GM18867 (cell line): ENCODE measurements around the gene SHISAL1.
"Not testable (repeated sequence)": the region's sequence is repeated elsewhere in the genome, so short reads cannot be mapped to it uniquely, and the experiment has no call there.

Source experiments
- ATAC-seq: cut with Tn5 transposase; IDR thresholded peaks from one replicate; pipeline ENCODE4 v1.9.1; 2021; ENCODE audit warnings: mild to moderate bottlenecking, moderate library complexity; ENCODE audit not compliant: unreplicated experiment

Gene SHISAL1

DNA sequence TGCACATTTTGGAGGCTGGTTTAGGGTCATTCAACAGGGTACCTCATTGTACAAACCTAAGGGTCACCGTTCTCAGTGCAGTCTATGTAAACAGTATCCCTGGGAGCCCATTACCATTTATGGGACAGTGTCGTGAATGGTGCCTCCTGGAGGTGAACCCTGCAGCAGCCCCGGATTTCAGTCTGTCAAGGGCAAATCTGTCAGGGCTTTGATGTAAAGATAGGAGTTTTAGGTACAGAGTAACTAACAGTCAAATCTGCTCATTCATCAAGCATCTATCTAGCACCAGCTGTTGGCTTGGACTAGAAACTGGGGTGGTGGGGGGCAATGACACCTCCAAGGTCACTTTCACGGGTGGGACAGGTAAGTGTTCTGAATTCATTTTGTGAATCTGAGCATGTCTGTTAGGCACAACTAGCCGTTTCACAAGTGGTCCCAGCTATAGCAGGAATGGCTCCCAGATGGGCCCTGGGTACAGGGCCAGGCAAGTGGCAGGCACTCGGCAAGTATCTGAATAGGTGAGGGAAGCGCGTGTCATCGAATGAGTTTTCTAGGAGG, 68.4 kb downstream of the SHISAL1 start:
- ATAC-seq: no peak

DNA sequence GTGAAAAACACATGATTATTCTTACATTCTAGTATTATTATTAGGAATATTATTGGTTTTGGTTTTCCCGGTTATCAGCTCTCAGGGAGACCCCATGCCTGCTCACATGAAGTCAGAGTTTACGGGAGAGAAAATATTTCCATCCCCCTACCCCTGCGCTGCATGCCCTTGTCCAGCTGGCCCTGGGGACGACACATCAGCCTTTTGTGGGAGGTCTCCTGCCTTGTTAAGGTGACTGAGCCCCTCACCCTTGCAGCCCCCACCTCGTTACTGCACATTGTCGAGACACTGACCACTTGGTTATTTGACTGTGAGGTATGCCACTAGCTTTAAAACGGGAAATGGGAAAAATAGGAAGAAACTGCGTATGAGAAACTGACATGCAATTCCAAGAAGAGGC, 69.0 kb downstream of the SHISAL1 start:
- no peak for ATAC-seq

DNA sequence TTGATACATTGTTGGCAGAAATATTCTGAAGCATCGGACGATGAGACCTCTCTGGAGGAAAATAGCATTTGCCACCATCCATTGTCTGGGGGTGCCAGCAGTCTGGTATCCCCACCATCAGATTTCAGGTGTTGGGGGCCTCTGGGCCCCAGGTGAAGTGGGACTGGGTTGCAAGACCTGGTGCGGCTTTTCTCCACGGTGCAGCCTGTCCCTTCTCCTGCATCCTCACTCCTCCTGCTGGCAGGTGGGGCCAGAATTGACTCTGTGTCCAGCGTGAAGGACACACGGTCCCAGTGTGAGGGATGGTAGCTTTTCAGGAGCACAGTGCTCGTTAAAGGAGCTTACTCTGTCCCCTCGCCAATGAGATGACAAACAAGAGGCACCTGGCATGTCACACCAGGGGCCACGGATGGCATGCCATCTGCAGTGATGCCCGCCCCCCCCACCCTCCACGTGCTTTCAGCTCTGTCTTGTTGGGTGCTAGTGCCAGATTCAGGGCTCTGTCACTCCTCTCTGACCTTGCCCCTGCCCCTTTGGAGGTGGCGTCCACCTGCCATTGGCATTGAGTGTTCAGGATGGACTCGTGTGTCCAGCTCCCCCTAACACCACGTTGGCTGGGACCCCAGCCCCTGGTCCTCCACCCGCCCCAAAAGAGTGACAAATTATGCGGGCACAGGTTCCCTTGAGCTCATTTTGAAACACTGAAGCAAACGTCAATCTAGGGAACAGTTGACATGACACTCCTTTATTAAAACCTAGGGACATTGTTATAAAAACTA, 69.6 kb downstream of the SHISAL1 start:
- ATAC-seq: no peak

DNA sequence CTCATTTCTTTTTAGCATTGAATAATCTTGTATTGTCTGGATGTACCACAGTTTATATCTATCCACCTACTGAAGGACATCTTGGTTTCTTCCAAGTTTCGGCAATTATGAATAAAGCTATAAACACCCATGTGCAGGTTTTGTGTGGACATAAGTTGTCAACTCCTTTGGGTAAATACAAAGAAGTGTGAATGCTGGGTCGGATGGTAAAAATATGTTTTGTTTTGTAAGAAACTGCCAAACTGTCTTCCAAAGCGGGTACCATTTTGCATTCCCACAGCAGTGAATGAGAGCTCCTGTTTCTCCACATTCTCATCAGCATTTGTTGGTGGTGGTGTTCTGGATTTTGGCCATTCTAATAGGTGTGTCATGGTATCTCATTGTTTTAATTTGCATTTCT, 71.6 kb downstream of the SHISAL1 start:
- not testable (repeated sequence) for ATAC-seq

DNA sequence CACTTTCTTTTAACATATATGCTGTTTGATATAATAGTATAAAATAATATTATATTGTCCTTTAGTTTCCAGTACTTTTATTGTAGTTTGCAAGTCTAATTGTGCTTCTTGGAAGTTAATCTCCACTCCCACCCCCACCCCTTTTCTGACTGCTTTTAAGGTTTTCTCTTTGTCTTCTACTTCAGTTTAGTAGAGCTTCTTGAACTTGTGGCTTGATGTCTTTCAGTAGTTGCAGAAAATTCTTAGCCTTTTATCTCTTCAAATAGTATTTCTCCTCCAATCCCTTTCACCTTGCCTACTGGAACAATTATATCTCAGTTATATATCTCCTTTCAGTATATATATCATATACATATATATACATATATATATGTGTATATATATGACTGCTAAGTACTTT, 75.5 kb downstream of the SHISAL1 start:
- ATAC-seq: no peak

DNA sequence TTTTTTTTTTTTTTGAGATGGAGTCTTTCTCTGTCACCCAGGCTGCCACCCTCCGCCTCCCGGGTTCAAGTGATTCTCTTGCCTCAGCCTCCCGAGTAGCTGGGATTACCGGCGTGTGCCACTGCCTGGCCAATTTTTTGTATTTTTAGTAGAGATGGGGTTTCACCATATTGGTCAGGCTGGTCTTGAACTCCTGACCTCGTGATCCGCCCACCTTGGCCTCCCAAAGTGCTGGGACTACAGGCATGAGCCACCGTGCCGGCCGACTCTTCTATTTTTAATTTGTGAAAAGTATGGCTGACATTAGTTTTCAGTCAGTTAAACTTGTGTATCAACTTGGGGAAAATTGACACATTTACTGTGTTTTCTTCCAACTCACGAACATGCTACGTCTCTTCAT, 78.4 kb downstream of the SHISAL1 start:
- not testable (repeated sequence) for ATAC-seq

DNA sequence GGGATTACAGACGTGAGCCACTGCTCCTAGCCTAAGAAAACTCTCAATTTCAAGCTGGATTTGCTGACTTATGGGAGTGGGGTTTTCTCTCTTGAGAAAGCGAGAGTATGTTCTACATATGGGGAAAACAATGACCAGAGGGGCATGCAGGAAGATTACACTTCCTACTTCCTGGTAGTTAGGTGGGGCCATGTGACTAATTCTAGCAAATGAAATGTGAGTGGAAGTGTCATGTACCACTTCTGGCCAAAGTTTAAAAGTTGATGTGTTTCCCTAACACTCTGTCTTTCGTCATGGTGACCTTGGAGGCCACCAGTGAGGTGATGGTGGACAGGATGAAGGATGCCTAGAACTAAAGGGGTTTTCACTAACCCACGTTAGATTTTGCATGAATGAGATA, 81.5 kb downstream of the SHISAL1 start:
- ATAC-seq: no peak

DNA sequence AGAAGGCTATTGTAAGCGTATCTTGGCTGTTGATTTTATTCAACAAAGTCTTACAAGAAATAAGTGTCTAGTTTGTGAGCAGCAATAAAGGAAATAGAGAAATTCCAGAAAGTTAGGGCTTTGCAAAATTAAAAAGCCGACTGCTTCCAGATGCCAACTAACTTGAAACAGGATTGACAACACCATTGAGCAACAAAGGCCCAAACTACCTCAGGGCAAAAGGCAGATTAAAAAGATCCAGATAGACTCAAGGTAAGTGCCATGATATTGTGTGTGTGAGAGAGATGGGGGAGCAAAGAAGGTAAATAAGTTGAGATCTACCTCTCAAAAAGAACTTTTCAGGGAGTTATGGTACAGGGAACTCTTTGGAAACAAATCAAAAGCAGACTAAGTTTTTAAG, 82.9 kb downstream of the SHISAL1 start:
- ATAC-seq: no peak

DNA sequence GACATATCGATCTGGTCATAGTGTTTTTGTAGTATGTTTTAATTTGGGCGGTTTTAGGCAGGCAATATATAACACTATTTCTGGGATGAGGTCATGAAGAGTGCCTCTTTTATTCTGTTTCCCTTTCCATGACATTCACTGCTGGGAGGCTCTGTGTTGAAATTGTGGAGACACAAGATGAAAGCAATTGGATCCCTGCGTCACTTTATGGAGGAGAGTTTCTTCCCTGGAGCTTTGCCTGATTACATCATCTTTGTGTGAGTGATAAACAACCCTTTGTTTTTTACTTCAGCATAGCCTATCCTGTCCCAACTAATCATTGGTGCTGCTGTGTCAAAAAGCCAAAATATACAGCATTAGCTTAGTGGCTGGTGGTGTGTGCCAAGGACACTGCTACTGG, 83.4 kb downstream of the SHISAL1 start:
- ATAC-seq: no peak

DNA sequence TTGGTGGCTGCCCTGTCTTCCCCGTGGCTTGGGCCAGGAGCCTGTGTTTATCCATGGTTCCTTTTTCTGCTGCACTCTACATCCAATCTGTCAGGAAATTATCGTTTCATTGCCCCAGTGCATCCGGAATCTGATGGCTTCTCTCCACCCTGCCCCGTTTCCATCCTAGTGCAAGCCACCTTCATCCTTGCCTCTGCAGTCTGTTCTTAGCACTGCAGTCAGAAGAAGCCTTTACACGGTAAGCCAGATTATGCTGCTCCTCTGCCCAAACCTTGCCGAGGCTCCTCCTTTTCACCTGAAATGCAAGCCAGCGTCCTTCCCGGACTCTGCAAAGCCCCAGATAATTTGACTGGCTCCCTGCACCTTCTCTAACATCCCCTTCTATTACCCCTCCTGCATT, 86.9 kb downstream of the SHISAL1 start:
- ATAC-seq: no peak

DNA sequence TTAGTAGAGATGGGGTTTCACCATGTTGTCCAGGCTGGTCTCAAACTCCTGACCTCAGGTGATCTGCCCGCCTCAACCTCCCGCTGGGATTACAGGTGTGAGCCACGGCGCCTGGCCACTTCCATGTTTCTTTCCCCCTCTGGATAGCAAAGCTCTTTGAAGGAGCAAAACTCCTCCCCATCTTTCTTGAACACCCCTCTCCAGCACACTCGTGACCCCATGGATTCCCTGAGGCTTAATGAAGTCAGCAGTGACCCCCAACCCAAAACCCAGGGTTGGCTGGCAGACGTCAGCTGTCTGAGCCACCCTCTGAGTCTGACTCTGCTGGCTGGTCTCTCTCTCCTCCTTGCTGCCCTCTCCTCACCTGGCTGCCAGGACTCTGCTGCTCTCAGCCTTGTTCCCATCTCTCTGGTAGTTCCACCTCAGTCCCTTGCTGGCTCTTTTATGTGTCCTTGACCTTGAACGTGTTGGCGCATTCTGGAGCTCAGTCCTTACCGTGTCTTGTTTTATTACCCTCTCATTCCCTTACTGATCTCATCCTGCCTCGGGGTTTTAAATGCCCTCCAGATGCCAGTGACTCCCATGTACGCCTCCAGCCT, 87.6 kb downstream of the SHISAL1 start:
- no peak for ATAC-seq

DNA sequence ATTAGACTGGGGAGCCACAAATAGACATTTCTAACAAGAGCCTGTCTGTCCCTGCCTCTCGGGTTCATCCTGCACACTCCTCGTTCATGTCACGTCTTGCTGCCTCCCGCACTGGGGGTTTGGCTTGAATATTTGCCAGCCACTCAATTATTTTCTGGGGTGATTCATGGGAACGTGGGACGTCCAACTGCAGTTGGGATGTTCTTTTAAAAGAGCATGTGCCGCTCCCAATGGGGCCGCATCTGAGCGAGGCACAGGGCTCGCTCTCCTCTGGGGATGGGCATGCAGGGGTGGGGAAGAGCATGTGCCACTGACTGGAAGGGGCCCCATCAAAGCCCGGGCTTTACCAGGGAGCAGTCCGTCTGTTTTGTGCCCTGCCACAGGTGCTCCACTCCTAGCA, 88.6 kb downstream of the SHISAL1 start:
- ATAC-seq: no peak

DNA sequence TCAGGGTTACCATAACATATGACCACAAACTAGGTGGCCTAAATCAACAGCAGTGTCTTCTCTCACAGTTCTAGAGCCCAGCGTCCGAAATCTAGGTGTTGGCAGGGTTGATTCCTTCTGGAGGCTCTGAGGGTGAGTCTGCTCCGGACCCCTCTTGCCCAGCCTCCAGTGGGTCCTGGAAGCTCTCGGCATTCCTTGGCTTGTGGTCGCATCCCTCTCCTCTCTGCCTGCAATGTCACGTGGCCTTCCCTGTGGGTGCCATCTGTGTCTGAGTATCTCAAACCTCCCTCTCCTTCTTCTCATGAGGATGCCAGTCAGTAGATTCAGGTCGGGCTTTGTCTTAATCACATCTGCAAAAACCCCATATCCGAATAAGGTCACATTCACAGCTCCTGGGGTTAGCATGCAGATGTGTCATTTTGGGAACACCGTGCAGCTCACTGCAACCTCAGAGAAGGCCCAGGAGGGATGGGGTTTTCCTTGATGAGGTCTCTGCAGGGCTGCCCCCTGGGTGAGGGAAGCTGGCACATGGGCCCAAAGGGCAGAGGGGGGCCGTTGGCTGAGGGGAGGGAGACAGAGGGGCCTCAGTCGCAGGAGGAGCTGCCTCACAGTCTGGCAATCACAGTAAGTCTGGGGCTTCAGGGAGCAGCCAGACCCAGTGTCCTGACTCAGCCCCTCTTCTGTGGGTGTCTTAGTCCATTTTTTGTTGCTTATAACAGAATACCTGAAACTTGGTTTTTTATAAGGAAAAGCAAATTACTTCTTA, 90.9 kb downstream of the SHISAL1 start:
- no peak for ATAC-seq

DNA sequence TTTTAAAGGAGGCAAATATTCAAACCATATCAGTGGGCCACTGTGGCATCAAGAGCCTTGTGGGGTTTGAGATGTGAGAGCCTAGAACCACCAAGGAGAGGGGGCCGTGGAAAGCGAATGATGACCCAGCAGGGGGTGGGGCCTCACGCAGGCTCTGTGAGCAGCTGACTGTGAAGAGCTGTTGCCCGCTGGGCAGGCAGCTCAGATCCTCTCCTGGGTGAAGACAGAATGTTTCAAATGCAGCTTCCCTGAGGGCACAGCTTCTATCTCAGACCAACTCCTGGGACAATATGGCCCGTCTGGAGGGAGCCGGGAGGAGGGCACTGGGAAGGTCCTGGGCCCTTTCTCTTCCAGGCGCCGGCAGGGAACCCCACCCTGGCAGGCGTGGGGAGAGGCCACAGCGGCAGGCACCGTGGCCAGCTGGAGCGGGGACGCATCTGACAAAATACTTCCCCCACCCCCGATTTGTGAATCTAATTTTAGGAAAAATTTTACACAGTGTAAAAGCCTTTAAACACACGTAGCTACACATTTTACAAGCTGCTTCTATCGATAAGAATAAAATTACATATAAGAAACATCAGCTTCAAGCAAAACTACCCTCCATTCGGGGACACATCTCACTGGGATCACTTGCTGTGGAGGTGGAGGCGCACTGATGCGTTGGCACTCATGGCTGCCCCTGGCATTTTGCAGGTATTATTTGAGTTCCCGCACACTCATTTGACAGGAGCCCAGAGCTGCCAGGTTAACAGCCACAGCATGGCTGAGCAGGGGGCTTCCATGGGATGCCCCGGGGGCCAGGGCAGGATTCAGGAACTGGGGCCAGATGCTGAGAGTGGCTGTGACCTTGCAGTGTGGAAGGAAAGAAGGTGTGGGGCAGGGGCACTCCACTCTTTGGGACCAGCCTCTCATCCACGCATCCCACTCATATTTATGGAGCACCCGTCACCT, 91.7 kb downstream of the SHISAL1 start:
- no peak for ATAC-seq

DNA sequence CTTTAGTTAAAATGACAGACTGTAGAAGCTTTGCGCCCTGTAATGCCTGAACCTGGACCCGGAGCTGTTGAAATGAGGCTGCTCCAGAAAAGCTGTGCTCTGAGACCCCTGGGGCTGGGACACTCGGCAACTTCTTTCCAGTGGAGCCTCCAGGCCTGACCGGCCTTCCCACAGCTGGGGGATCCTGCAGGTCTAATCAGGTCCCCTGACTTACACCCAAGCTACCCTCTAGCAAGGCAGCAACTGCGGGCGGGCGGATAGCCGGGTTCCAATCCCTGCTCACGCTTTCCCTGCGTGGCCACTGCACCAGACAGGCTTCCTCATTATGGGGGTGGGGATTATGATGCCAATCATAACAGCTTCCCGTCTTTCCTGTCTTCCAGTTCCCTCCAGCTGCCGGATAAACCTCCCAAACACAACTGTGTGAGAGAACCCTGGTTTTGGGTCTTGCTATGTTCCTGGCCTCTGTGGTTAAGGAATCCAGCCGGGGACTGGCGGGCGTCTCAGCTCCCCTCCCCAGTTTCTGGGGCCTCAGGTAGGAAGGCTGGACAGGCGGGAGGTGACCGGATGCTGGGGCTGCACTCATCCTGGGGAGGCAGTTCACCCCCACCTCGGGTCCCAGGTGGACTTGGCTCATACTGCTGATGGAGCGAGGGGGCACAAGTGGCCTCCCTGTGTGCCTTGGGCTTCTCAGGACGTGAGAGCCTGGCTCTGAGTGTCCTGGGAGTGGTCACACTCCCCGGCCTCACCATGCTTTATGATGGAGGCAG, 93.5 kb downstream of the SHISAL1 start:
- no peak for ATAC-seq

DNA sequence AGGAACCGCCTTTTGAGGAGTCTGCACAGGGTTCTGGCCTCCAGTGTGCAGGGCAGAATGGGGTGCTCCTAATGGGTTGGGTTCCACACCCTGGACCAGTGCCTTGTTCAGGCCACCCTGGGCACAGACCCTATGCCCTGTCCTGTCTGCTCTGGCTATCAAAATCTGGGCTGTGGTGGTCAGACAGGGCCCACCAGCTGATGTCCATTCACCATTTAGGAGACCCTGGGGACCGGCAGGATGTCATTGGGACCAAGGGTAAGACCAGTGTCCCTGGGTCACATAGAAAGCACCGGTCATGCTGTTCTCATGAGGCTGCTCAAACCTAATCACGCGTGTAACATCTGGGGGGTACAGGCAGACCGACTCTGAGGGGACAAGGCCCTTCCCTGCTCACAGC, 94.7 kb downstream of the SHISAL1 start:
- no peak for ATAC-seq

DNA sequence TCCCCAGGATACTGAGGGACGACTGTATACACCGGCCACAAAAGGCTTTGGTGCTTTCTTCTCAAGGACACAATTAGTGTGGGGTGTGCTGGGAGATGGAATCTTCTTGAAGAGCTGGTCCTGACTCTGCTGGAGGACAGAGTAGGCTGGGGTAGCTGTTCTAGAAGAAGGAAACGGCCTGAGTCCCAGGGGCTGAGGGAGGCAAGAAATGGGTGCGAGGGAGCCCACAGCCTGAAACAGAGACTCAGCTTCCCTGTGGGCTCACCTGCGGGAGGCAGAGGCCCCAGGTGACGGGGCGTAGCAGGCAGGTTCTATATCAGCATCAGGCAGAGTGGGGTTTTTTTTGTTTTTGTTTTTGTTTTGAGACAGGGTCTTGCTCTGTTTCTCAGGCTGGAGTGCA, 95.4 kb downstream of the SHISAL1 start:
- no peak for ATAC-seq

DNA sequence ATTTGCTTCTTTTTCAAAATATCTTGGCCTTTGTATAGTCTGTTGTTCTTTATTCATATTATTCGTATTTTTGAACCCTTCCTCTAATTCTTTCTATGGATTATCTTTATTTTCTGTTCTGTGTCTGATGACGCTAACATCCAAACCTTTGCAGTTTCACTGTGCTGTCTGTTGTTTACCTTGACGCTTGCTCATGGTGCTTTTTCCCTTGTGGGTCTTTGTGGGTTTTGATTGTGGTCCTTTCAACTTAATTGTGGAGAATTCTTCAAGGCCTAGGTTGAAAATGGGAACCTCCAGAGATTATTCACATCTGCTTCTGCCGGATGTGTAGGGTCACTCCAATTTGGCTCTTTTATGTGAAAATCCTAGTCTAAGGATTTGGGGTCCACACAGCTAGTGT, 97.5 kb downstream of the SHISAL1 start:
- ATAC-seq: no peak

DNA sequence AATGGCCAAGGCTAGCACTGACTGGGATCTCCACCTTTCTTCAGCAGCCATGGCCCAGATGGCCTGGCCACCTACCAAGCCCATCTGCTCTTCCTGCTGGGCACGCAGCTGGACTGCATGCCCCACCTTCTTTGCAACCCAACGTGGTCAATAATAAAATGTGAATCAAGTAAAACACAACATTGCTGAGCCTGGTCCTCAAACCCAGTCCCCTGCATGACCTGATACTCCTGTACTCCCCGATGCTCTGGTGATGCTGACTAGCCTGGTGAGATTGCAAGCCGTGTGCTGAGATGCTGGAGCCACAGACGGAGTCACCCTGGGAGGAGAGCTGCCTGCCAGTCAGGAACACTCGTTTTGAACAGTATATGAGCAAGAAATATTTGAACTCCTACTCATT, 98.0 kb downstream of the SHISAL1 start:
- no peak for ATAC-seq

DNA sequence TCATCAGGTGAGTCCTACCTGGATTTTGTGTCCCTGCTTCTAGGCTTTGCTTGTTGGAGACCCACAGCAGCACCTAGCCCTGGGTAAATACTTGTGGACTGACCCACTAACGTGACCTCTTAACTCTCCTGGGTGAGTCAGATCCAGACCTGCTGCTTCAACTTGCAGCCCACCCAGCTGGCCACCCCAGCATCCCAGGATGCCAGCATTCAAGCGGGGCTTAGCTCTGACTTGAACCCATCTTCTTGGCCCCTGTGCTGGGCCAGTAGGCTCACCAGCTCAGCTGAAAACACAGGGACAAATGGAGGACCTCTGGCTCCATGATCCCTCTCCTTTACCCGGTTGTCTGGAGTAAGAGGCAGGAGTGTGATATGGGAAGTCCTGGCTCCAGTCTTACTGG, 98.6 kb downstream of the SHISAL1 start:
- no peak for ATAC-seq
